ENCODE measurements around the gene PHYKPL. TPM values are rescaled to one million over a fixed set of nuclear protein-coding genes. Genes with fewer than 3 reads are reported as not detected.

PHYKPL gene
- total RNA-seq, 1 experiment from 2014 or later, result 78.2 TPM

DNA sequence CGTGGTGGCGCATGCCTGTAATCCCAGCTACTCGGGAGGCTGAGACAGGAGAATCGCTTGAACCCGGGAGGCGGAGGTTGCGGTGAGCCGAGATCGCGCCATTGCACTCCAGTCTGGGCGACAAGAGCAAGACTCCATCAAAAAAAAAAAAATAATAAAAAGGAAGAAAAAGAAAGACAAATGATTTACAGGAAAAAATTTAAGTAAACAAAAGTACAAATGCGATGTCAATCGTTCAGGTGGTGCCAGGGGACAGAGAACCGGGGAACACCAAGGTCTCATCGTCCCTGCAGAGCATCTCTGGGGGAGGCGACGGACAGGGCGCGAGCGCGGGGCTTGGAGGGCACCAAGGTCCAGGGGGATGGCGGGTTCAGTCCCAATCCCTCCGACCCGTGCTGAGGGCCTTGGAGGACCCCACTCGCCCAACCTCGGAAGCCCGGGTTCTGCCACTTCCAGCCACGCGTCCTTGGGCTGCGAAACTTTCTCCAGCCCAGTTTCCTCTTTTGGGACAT, 28.9 kb downstream of the PHYKPL start:
- intact Hi-C loops (cut with micrococcal nuclease; ENCODE audit: unreplicated experiment), result loop anchor here (1.0 kb wide), 1 partner anchor 29 kb away; the partner anchor contains the start of gene PHYKPL
- peaks cover 9% of the 10 kb centered on the region; the same call in 1 of the 2 replicates for H3K4me1 ChIP-seq
- TSS peak; percentile 92 for BruUV-seq (replicated peaks)
- peak overlapping the region; percentile 86 for H3K4me3 Mint-ChIP-seq (ENCODE audit: unreplicated experiment)
- H3K27me3 ChIP-seq (replicated peaks; ENCODE audit: control insufficient read depth, insufficient read depth, low read length), result no peaks in the 10 kb centered on the region
- peak overlapping the region; percentile 98 for H3K27ac Mint-ChIP-seq (ENCODE audit: unreplicated experiment)
- H3K36me3 Mint-ChIP-seq (ENCODE audit: insufficient read depth, unreplicated experiment), result peaks cover 46% of the 10 kb centered on the region
- no peaks in the 10 kb centered on the region for H3K9me3 Mint-ChIP-seq (ENCODE audit: unreplicated experiment)
- peaks cover 2% of the 10 kb centered on the region for H3K27me3 Mint-ChIP-seq (ENCODE audit: insufficient read depth, unreplicated experiment)
- ChIA-PET POLR2A (interaction anchor here (0.5 to 1.5 kb wide), 8 partner anchors 9 to 50 kb away, joined by 3 to 16 read pairs (median 4); partner anchors contain the start of genes NHP2 and PHYKPL), CTCF (interaction anchor here (0.6 to 1.4 kb wide), 3 partner anchors 8 to 128 kb away, joined by 4 to 7 read pairs (median 4); no protein-coding TSS in a partner anchor)
- H3K4me1 Mint-ChIP-seq (ENCODE audit: low read depth, unreplicated experiment), result peaks cover 18% of the 10 kb centered on the region
- no peaks in the 10 kb centered on the region for H3K9me3 ChIP-seq
- no peak for DNase-seq
- peaks cover 11% of the 10 kb centered on the region for H3K36me3 ChIP-seq (ENCODE audit: control insufficient read depth, insufficient read depth, low read length)
- H3K4me3 ChIP-seq (ENCODE audit: low read depth, low read length), result peak overlapping the region; percentile 93
- TF ChIP-seq, protein P1, sequence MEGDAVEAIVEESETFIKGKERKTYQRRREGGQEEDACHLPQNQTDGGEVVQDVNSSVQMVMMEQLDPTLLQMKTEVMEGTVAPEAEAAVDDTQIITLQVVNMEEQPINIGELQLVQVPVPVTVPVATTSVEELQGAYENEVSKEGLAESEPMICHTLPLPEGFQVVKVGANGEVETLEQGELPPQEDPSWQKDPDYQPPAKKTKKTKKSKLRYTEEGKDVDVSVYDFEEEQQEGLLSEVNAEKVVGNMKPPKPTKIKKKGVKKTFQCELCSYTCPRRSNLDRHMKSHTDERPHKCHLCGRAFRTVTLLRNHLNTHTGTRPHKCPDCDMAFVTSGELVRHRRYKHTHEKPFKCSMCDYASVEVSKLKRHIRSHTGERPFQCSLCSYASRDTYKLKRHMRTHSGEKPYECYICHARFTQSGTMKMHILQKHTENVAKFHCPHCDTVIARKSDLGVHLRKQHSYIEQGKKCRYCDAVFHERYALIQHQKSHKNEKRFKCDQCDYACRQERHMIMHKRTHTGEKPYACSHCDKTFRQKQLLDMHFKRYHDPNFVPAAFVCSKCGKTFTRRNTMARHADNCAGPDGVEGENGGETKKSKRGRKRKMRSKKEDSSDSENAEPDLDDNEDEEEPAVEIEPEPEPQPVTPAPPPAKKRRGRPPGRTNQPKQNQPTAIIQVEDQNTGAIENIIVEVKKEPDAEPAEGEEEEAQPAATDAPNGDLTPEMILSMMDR (IDR thresholded peaks at IDR 0.05; ENCODE audit: insufficient read depth in 1 of 2, low read depth in 1 of 2, low read length in 1 of 2, severe bottlenecking in 1 of 2, unreplicated experiment in 1 of 2), result no peak

DNA sequence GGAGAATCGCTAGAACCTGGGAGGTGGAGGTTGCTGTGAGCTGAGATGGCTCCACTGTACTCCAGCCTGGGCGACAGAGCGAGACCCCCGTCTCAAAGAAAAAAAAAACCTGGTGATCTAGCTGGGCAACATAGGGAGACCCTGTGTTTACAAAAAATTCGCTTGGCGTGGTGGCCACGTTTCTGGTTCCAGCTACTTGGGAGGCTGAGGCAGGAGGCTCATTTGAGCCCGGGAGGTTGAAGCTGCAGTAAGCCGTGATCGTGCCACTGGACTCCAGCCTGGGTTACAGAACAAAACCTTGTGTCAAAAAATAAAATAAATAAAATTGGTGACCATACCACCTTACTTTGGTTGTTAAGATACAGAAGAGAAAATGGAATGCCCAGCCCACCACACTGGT, 30.1 kb downstream of the PHYKPL start:
- Histone ChIP-seq H3K4me1 (peaks cover 9% of the 10 kb centered on the region; the same call in 1 of the 2 replicates), H3K27me3 (replicated peaks; ENCODE audit: control insufficient read depth, insufficient read depth, low read length) (no peaks in the 10 kb centered on the region), H3K4me3 (ENCODE audit: low read depth, low read length) (no peak overlapping the region), H3K36me3 (ENCODE audit: control insufficient read depth, insufficient read depth, low read length) (peaks cover 8% of the 10 kb centered on the region; the same call in 1 of the 2 replicates), H3K9me3 (no peaks in the 10 kb centered on the region)
- TF ChIP-seq, protein P1 (IDR thresholded peaks at IDR 0.05; ENCODE audit: insufficient read depth in 1 of 2, low read depth in 1 of 2, low read length in 1 of 2, severe bottlenecking in 1 of 2, unreplicated experiment in 1 of 2), result no peak
- Mint-ChIP-seq H3K4me3 (ENCODE audit: unreplicated experiment) (no peak overlapping the region), H3K4me1 (ENCODE audit: low read depth, unreplicated experiment) (peaks cover 18% of the 10 kb centered on the region), H3K36me3 (ENCODE audit: insufficient read depth, unreplicated experiment) (peaks cover 34% of the 10 kb centered on the region), H3K27me3 (ENCODE audit: insufficient read depth, unreplicated experiment) (peaks cover 2% of the 10 kb centered on the region), H3K9me3 (ENCODE audit: unreplicated experiment) (no peaks in the 10 kb centered on the region), H3K27ac (ENCODE audit: unreplicated experiment) (no peak overlapping the region)
- no TSS peak for BruUV-seq (replicated peaks)
- no peak for DNase-seq
- ChIA-PET POLR2A (no interaction called here), CTCF (no interaction called here)
- intact Hi-C loops (cut with micrococcal nuclease; ENCODE audit: unreplicated experiment), result no loop called here

DNA sequence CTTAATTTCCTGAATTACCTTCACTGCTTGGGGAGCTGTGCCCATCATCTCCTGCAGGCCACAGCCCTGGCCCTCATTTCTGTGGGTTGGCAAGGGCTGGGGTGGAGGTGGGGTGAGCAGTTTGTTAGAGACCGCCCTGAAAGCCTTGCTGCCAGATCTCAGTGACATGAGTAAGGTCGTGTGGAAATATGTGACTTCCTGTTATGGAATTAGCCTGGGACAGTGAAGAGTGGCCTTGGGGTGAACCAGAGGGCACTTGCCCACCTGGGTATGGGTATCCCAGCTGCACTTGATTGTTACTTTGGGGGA, 30.7 kb downstream of the PHYKPL start:
- Mint-ChIP-seq H3K27me3 (ENCODE audit: insufficient read depth, unreplicated experiment) (peaks cover 2% of the 10 kb centered on the region), H3K27ac (ENCODE audit: unreplicated experiment) (no peak overlapping the region), H3K9me3 (ENCODE audit: unreplicated experiment) (no peaks in the 10 kb centered on the region), H3K4me1 (ENCODE audit: low read depth, unreplicated experiment) (peaks cover 18% of the 10 kb centered on the region), H3K36me3 (ENCODE audit: insufficient read depth, unreplicated experiment) (peaks cover 28% of the 10 kb centered on the region), H3K4me3 (ENCODE audit: unreplicated experiment) (no peak overlapping the region)
- intact Hi-C loops (cut with micrococcal nuclease; ENCODE audit: unreplicated experiment), result no loop called here
- POLR2A ChIA-PET, result no interaction called here
- peaks cover 8% of the 10 kb centered on the region; the same call in 1 of the 2 replicates for H3K4me1 ChIP-seq
- CTCF ChIA-PET, result no interaction called here
- TF ChIP-seq, protein P1 (IDR thresholded peaks at IDR 0.05; ENCODE audit: insufficient read depth in 1 of 2, low read depth in 1 of 2, low read length in 1 of 2, severe bottlenecking in 1 of 2, unreplicated experiment in 1 of 2), result no peak
- H3K9me3 ChIP-seq, result no peaks in the 10 kb centered on the region
- DNase-seq, result no peak
- no peak overlapping the region for H3K4me3 ChIP-seq (ENCODE audit: low read depth, low read length)
- H3K27me3 ChIP-seq (replicated peaks; ENCODE audit: control insufficient read depth, insufficient read depth, low read length), result no peaks in the 10 kb centered on the region
- BruUV-seq (replicated peaks), result no TSS peak
- peaks cover 4% of the 10 kb centered on the region; the same call in 1 of the 2 replicates for H3K36me3 ChIP-seq (ENCODE audit: control insufficient read depth, insufficient read depth, low read length)
